GM12801 (cell line): Measurements from ENCODE around the gene FBXO3.

Source experiments
- TF ChIP-seq, protein P1 (sequence below): IDR thresholded peaks from one replicate; pipeline ENCODE4 v1.5.1; 2011; ENCODE audit warnings: control low read depth; ENCODE audit not compliant: insufficient read length; ENCODE audit errors: extremely low read depth

Gene FBXO3, protein sequence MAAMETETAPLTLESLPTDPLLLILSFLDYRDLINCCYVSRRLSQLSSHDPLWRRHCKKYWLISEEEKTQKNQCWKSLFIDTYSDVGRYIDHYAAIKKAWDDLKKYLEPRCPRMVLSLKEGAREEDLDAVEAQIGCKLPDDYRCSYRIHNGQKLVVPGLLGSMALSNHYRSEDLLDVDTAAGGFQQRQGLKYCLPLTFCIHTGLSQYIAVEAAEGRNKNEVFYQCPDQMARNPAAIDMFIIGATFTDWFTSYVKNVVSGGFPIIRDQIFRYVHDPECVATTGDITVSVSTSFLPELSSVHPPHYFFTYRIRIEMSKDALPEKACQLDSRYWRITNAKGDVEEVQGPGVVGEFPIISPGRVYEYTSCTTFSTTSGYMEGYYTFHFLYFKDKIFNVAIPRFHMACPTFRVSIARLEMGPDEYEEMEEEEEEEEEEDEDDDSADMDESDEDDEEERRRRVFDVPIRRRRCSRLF

DNA sequence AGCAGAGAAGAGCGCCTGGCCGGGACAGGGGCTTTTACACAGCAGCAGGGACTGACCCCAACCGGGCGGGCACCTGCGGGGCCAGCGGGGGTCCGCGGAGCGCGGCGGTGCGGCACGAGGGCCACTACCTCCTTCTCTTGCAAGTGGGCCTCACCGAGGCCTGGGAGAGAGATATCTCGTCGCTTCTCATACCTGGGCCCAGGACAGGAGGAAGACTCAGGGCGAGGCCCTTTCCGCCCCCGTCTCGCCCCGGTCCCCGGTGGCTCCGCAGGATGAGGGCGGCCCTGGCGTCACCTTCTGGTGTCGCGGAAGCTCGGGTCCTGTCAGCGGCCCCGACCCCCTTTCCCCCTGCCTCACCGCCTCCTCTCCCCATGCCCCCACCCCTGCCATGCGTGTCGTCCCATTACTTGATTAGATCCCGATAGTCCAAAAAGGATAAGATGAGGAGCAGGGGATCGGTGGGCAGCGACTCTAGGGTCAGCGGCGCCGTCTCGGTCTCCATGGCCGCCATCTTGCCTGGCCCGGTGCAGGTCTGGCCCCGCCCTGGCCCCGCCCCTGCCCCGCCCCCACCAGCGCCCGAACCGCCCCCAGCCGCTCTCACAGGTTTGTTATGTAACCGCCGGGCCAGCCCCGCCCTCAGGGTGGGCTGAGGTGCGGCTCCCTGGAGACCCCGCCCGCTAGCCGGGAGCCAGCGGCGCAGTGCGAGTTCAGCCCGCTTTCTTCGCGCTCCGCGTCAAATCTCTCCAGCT is at the start of gene FBXO3:
Gene FBXO3, minus strand, starts transcription at position 534 of the 749 bp plus-strand sequence. Its CDS starts 23 bp downstream, at position 511.
- TF ChIP-seq, protein P1, sequence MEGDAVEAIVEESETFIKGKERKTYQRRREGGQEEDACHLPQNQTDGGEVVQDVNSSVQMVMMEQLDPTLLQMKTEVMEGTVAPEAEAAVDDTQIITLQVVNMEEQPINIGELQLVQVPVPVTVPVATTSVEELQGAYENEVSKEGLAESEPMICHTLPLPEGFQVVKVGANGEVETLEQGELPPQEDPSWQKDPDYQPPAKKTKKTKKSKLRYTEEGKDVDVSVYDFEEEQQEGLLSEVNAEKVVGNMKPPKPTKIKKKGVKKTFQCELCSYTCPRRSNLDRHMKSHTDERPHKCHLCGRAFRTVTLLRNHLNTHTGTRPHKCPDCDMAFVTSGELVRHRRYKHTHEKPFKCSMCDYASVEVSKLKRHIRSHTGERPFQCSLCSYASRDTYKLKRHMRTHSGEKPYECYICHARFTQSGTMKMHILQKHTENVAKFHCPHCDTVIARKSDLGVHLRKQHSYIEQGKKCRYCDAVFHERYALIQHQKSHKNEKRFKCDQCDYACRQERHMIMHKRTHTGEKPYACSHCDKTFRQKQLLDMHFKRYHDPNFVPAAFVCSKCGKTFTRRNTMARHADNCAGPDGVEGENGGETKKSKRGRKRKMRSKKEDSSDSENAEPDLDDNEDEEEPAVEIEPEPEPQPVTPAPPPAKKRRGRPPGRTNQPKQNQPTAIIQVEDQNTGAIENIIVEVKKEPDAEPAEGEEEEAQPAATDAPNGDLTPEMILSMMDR, result no peak

DNA sequence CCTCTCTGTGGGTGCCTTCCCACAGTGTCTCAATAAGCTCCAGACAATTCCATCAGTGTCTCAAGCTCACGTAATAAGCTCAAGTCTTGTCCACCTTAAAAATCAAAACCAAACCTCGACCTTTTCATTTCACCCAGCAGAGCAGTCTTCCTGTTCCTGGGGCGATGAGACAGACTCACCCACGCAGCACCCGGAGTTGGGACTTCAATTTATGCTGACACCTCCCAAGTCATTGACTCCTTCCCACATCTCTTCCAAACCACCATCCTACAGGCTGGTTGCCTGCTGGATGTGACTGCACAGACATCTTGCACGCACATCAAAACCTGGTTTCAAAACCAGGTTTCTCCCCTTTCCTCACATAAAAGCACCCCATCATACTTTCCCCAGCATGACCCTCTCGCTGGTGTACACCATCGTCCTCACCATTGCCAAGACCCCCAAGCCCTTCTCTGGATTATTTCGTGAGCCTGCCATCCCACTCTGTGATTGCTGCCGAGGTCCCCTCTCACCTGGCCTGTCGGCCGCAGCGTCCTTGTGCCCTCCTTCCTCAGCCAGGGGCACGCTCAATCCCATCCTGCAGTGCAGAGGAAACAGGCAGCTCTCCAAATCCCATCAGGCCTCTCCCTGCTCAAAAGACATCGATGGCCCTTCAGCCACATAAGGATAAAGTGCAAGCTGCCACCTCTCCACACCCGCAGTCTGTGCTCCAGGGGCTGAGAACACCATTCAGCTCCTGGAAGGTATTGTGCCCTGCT is 45.1 kb upstream of the FBXO3 start:
- TF ChIP-seq, protein P1, result no peak

DNA sequence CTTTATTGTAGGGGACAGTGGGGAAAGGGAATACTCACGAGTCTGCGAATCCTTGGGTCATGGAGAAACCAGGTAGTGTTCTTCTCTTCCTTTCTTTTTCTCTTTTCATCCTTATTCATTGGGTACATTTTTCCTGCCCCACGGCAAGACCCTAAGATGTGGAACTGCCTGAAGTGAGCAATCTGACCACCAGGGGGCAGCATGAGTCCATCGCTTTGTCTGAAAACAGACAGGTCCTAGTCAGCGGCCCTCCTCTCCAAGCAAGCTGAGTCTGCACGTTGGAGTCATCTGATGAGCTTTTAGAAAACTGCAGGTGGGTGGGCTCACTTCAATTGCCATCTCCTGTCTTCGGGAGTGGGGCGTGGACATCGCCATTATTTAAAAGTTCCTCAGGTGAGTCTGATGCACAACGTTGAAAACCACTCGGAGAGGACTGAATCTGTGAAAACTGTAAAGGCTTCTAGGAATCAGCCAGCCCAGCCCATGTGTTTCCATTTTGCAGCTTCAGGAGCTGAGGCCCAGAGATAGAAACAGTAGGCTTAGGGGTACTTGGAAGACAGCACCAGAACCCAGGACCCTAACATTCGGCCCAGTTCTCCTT is 34.0 kb upstream of the FBXO3 start:
- TF ChIP-seq, protein P1, result no peak

DNA sequence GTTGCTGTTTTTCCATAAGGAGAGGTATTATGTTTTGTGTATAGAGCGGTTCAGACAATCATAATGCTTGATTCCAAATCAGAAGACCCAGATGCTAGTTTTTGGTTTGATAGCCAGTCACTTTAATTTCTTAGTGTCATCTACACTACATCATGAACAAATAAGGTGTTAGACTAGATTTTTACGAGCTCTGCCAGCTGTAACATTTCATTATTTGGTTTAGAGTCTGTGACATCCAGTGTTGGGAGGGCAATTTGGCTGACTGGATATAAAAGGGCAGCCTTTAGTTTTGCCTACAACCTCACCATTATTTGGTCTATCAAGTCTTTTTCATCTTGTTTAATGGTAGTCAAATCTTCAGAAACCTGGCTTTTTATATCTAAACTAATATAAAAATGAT is 30.2 kb upstream of the FBXO3 start:
- TF ChIP-seq, protein P1, result no peak

DNA sequence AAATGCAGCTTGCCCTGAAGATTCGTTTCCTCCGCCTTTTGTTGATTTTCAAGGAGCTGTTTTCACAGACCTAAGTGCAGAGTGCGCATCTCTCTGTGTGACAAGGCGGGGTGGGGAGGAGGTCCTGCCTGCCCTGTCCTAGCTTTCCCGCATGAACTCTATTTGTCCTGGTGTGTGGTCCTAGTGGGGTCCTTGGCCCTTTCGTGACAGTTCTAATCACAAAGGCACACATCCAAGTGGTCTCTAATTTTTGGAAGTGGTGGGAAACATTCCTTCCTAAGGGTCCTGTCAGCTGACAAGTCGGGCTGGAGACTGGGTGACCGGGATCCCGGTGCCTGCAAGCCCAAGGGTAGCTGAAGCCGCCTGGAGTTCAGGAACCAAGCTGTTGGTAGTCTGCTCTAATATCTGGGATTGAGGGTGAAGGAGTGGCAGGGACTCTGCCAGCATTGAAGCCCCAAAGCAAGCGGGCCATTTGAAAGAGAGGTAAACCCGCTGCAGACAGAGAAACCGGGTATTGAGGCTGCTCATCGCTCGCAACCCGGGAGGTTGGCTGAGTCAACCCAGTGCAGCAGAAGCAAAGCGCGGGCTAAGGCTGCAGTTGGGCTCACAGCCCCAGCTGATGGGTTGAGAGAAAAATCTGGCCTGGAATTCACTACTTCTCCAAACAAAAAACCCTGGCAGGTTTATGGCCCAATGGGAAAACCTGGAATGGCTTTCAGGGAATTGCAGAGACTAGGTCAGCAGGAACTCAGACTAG is 28.1 kb upstream of the FBXO3 start:
- TF ChIP-seq, protein P1, result no peak

DNA sequence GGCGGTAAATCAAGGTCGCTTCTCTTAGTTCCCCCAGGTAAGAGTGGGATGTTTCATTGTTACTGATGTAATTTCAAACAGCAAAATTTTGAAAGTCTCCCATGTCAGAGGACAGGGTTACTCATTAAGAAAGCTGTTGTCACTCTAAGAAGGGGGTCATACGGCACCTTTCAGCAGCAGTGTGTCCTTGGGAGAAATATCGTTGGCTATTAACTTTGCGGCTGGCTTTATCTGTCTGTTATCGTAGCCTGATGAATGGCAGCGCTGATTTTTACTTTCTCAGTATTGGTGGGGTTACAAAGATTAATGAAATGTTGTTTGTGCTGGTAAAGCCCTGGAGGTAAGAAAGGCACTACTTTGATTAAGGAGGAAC is 27.5 kb upstream of the FBXO3 start:
- TF ChIP-seq, protein P1, result no peak
